Vagina (tissue), 2 donors: ENCODE results near the gene MAGOH. TPM values are rescaled to one million over a fixed set of nuclear protein-coding genes. Genes with fewer than 3 reads are reported as not detected.

Source experiments
- DNase-seq, 2 donors: peaks; one replicate each; pipeline ENCODE4 v3.0.0-alpha.2; 2017; ENCODE audit errors: extremely low spot score in 2 of 2
- H3K27ac ChIP-seq: fragments of 200-600 bp; sonication (generic); one replicate; pipeline ENCODE4 v1.5.1; 2019
- H3K27me3 ChIP-seq: fragments of 200-600 bp; sonication (generic); one replicate; pipeline ENCODE4 v1.5.1; 2019
- H3K36me3 ChIP-seq, 2 donors: fragments of 200-600 bp; sonication (generic); one replicate each; pipeline ENCODE4 v1.5.1; 2017 to 2019
- H3K4me1 ChIP-seq: fragments of 200-600 bp; sonication (generic); one replicate; pipeline ENCODE4 v1.5.1; 2019
- H3K4me3 ChIP-seq, 2 donors: fragments of 200-600 bp; sonication (generic); 1 replicate in 1 of 2; 2 replicates in 1 of 2; pipeline ENCODE4 v1.5.1; 2016 to 2019
- H3K9me3 ChIP-seq: fragments of 200-600 bp; sonication (generic); one replicate; pipeline ENCODE4 v1.5.1; 2019
- CTCF ChIP-seq, 3 experiments: fragments of 450-650 bp in 2 of 3; fragments of 200-600 bp in 1 of 3; sonication (generic) in 1 of 3; IDR thresholded peaks; one replicate each; pipeline ENCODE4 v1.5.1; 2017 to 2019; ENCODE audit warnings: antibody characterized with exemption in 3 of 3, mild to moderate bottlenecking in 2 of 3, moderate library complexity in 2 of 3
- POLR2A ChIP-seq, 2 donors: fragments of 450-650 bp; IDR thresholded peaks; one replicate each; pipeline ENCODE4 v1.6.1; 2017; ENCODE audit warnings: antibody characterized with exemption in 2 of 2, mild to moderate bottlenecking in 2 of 2, moderate library complexity in 2 of 2
- POLR2AphosphoS5 ChIP-seq, 2 donors: sonication (generic); formaldehyde crosslinking; IDR thresholded peaks; one replicate each; pipeline ENCODE4 v1.9.0; 2017; ENCODE audit warnings: antibody characterized with exemption in 2 of 2, mild to moderate bottlenecking in 2 of 2, low read depth in 1 of 2; ENCODE audit not compliant: insufficient read depth in 1 of 2
- intact Hi-C: fragments of 100-400 bp; cut with DNase I; formaldehyde crosslinking; loops from one replicate; pipeline ENCODE4 v1.15.1; 2023
- total RNA-seq: library from RNA; depleted of rRNA; stranded (reverse); fragments of >200 nt; gene quantifications from one replicate; pipeline ENCODE4 v1.2.3, GENCODE V29; 2016

Gene MAGOH
- total RNA-seq, 1 donor from 2014 or later = 23.6 TPM

GRCh38 chr1:53241828-53242227 is 3.5 kb upstream of the MAGOH start:
- intact Hi-C loops = no loop called here
- Histone ChIP-seq H3K36me3 (no peaks in the 10 kb centered on the region), H3K27me3 (no peaks in the 10 kb centered on the region), H3K4me3 (no peak overlapping the region), H3K9me3 (no peaks in the 10 kb centered on the region), H3K4me1 (peaks cover 11% of the 10 kb centered on the region), H3K27ac (no peak overlapping the region)
- no peak for TF ChIP-seq CTCF (IDR thresholded peaks at IDR 0.05)
- no peak for TF ChIP-seq POLR2AphosphoS5 (IDR thresholded peaks at IDR 0.05; ENCODE audit: insufficient read depth in 1 of 2, low read depth in 1 of 2)
- TF ChIP-seq POLR2A (IDR thresholded peaks at IDR 0.05) = no peak
- DNase-seq = no peak

- H3K4me1 ChIP-seq = peaks cover 21% of the 10 kb centered on the region
- peak overlapping the region; percentile 74 to 96 for H3K4me3 ChIP-seq
- TF ChIP-seq CTCF (IDR thresholded peaks at IDR 0.05) (no peak), POLR2A (IDR thresholded peaks at IDR 0.05) (no peak), POLR2AphosphoS5 (IDR thresholded peaks at IDR 0.05; ENCODE audit: insufficient read depth in 1 of 2, low read depth in 1 of 2) (no peak)
- H3K9me3 ChIP-seq = no peaks in the 10 kb centered on the region
- peak overlapping the region; percentile 61 for H3K27ac ChIP-seq
- H3K36me3 ChIP-seq = peaks cover 0 to 25% of the 10 kb centered on the region in 2 donors
- DNase-seq = no peak
- intact Hi-C loops = no loop called here
- no peaks in the 10 kb centered on the region for H3K27me3 ChIP-seq
Measured at GRCh38 chr1:53237638-53238037, 680 bp downstream of the MAGOH start.

GRCh38 chr1:53220962-53221286 is 17.4 kb downstream of the MAGOH start:
- DNase-seq = no peak
- Histone ChIP-seq H3K9me3 (no peaks in the 10 kb centered on the region), H3K4me1 (peaks cover 17% of the 10 kb centered on the region), H3K27ac (peak overlapping the region; percentile 91), H3K27me3 (no peaks in the 10 kb centered on the region), H3K4me3 (peak overlapping the region; percentile 75 to 76), H3K36me3 (no peaks in the 10 kb centered on the region)
- TF ChIP-seq POLR2AphosphoS5 (IDR thresholded peaks at IDR 0.05; ENCODE audit: insufficient read depth in 1 of 2, low read depth in 1 of 2) (no peak), CTCF (IDR thresholded peaks at IDR 0.05) (no peak), POLR2A (IDR thresholded peaks at IDR 0.05) (no peak)
- intact Hi-C loops = no loop called here

GRCh38 chr1:53220171-53220961 is 18.0 kb downstream of the MAGOH start, which contains the start of gene CZIB:
CZIB (minus strand) TSS chr1:53220634; CDS start chr1:53220575, 59 bp downstream.
- intact Hi-C loops = no loop called here
- H3K27me3 ChIP-seq = no peaks in the 10 kb centered on the region
- DNase-seq = no peak
- H3K9me3 ChIP-seq = no peaks in the 10 kb centered on the region
- TF ChIP-seq POLR2AphosphoS5 (IDR thresholded peaks at IDR 0.05; ENCODE audit: insufficient read depth in 1 of 2, low read depth in 1 of 2) (peak; percentile 83 to 99), POLR2A (IDR thresholded peaks at IDR 0.05) (peak in 1 of 2 donors; percentile 91), CTCF (IDR thresholded peaks at IDR 0.05) (peak in 1 of 3 experiments; percentile 17)
- H3K36me3 ChIP-seq = peaks cover 0 to 4% of the 10 kb centered on the region in 2 donors
- peaks cover 17% of the 10 kb centered on the region for H3K4me1 ChIP-seq
- H3K4me3 ChIP-seq = peak within 1 kb of the TSS; percentile 75 to 76
- H3K27ac ChIP-seq = peak within 1 kb of the TSS; percentile 91

GRCh38 chr1:53219711-53220110 is 18.6 kb downstream of the MAGOH start:
- Histone ChIP-seq H3K27me3 (no peaks in the 10 kb centered on the region), H3K4me1 (peaks cover 17% of the 10 kb centered on the region), H3K27ac (peak overlapping the region; percentile 91), H3K36me3 (peaks cover 0 to 10% of the 10 kb centered on the region in 2 donors), H3K4me3 (peak overlapping the region; percentile 75 to 76), H3K9me3 (no peaks in the 10 kb centered on the region)
- TF ChIP-seq CTCF (IDR thresholded peaks at IDR 0.05) = no peak
- no peak for TF ChIP-seq POLR2AphosphoS5 (IDR thresholded peaks at IDR 0.05; ENCODE audit: insufficient read depth in 1 of 2, low read depth in 1 of 2)
- TF ChIP-seq POLR2A (IDR thresholded peaks at IDR 0.05) = no peak
- intact Hi-C loops = no loop called here
- no peak for DNase-seq
